Astrocyte (in vitro differentiated cells and primary cell): ENCODE data around the gene ANTXR2. TPM values are rescaled to one million over a fixed set of nuclear protein-coding genes. Genes with fewer than 3 reads are reported as not detected.
A peak's percentile ranks its signal among the peaks of the same experiment; 100 is the strongest.

Experiments
- DNase-seq: peaks from one replicate; pipeline ENCODE4 v3.0.0-alpha.2; 2010; ENCODE audit warnings: low read depth
- FAIRE-seq: peaks from 2 replicates; lab custom pipeline; 2011; peaks lifted over from hg19 to GRCh38; lab: Jason Lieb, UNC
- H2AFZ ChIP-seq: 2 replicates; pipeline ENCODE4 v1.6.0; 2012; ENCODE audit warnings: low read depth, low read length, inconsistent platforms
- H3K27ac ChIP-seq: 2 replicates; pipeline ENCODE4 v1.5.1; 2011; ENCODE audit warnings: low read depth, low read length, inconsistent platforms
- H3K27me3 ChIP-seq: 2 replicates; pipeline ENCODE4 v1.6.0; 2011; ENCODE audit warnings: low read length, inconsistent platforms; ENCODE audit not compliant: insufficient read depth
- H3K36me3 ChIP-seq: 2 replicates; pipeline ENCODE4 v1.5.1; 2011; ENCODE audit warnings: low read length, inconsistent platforms; ENCODE audit not compliant: insufficient read depth
- H3K4me1 ChIP-seq: 2 replicates; pipeline ENCODE4 v1.5.1; 2011; ENCODE audit warnings: low read length, inconsistent platforms; ENCODE audit not compliant: insufficient read depth
- H3K4me2 ChIP-seq: 2 replicates; pipeline ENCODE4 v1.6.0; 2012; ENCODE audit warnings: low read length, inconsistent platforms
- H3K4me3 ChIP-seq: 2 replicates; pipeline ENCODE4 v1.5.1; 2011; ENCODE audit warnings: low read depth, mild to moderate bottlenecking, low read length, inconsistent platforms; ENCODE audit not compliant: insufficient read depth
- H3K79me2 ChIP-seq: 2 replicates; pipeline ENCODE4 v1.6.0; 2012; ENCODE audit warnings: mild to moderate bottlenecking, low read length, inconsistent platforms; ENCODE audit not compliant: insufficient read depth
- H3K9ac ChIP-seq: 2 replicates; pipeline ENCODE4 v1.6.0; 2012; ENCODE audit warnings: mild to moderate bottlenecking, low read length, inconsistent platforms
- H3K9me3 ChIP-seq: 2 replicates; pipeline ENCODE4 v1.5.1; 2012; ENCODE audit warnings: low read depth, mild to moderate bottlenecking, low read length, inconsistent platforms; ENCODE audit not compliant: insufficient read depth
- H4K20me1 ChIP-seq: 2 replicates; pipeline ENCODE4 v1.6.0; 2012; ENCODE audit warnings: low read length, inconsistent platforms; ENCODE audit not compliant: insufficient read depth
- H3K27ac Mint-ChIP-seq: one replicate; pipeline ENCODE4 v1.8.0; 2021; ENCODE audit warnings: mild to moderate bottlenecking, mixed read lengths; ENCODE audit not compliant: unreplicated experiment
- H3K27me3 Mint-ChIP-seq: one replicate; pipeline ENCODE4 v1.8.0; 2021; ENCODE audit warnings: low read depth, mixed read lengths; ENCODE audit not compliant: unreplicated experiment
- H3K36me3 Mint-ChIP-seq: one replicate; pipeline ENCODE4 v1.8.0; 2021; ENCODE audit warnings: low read depth, mixed read lengths; ENCODE audit not compliant: unreplicated experiment
- H3K4me1 Mint-ChIP-seq: one replicate; pipeline ENCODE4 v1.8.0; 2021; ENCODE audit warnings: low read depth, mixed read lengths; ENCODE audit not compliant: unreplicated experiment
- H3K4me3 Mint-ChIP-seq: one replicate; pipeline ENCODE4 v1.8.0; 2021; ENCODE audit warnings: mild to moderate bottlenecking, moderate library complexity, mixed read lengths; ENCODE audit not compliant: unreplicated experiment
- H3K9me3 Mint-ChIP-seq: one replicate; pipeline ENCODE4 v1.8.0; 2021; ENCODE audit warnings: mild to moderate bottlenecking, mixed read lengths; ENCODE audit not compliant: unreplicated experiment
- CTCF ChIP-seq: IDR thresholded peaks from 2 replicates; pipeline ENCODE4 v1.5.1; 2011; ENCODE audit warnings: low read depth, mild to moderate bottlenecking, inconsistent platforms, low read length, moderate library complexity; ENCODE audit not compliant: insufficient read depth
- EZH2 ChIP-seq: IDR thresholded peaks from 2 replicates; pipeline ENCODE4 v1.6.1; 2012; ENCODE audit warnings: mild to moderate bottlenecking, low read length, inconsistent platforms; ENCODE audit not compliant: insufficient read depth
- total RNA-seq: library from RNA; stranded (reverse); gene quantifications from 2 replicates; pipeline ENCODE4 v1.2.1, GENCODE V29; 2021

ANTXR2 gene
- total RNA-seq, 1 donor from 2014 or later: 34.7 TPM

- no peaks in the 10 kb centered on the region for H3K9me3 ChIP-seq
- peaks cover 28% of the 10 kb centered on the region for H3K36me3 ChIP-seq
- peaks cover 3% of the 10 kb centered on the region for H4K20me1 ChIP-seq
- DNase-seq: no peak
- TF ChIP-seq EZH2 (no peak), CTCF (no peak)
- Mint-ChIP-seq H3K27me3 (no peaks in the 10 kb centered on the region), H3K36me3 (no peaks in the 10 kb centered on the region), H3K4me1 (no peaks in the 10 kb centered on the region), H3K27ac (peak overlapping the region; percentile 70), H3K9me3 (no peaks in the 10 kb centered on the region), H3K4me3 (no peak overlapping the region)
- no peak overlapping the region for H3K9ac ChIP-seq
- H3K4me3 ChIP-seq: no peak overlapping the region
- FAIRE-seq: no peak
- H2AFZ ChIP-seq: no peak overlapping the region
- no peaks in the 10 kb centered on the region for H3K27me3 ChIP-seq
- peaks cover 43% of the 10 kb centered on the region for H3K79me2 ChIP-seq
- H3K4me1 ChIP-seq: no peaks in the 10 kb centered on the region
- no peak overlapping the region for H3K4me2 ChIP-seq
- no peak overlapping the region for H3K27ac ChIP-seq
These were observed 14.3 kb downstream of the ANTXR2 start for GRCh38 chr4:80058740-80059139.

GRCh38 chr4:80054375-80054774 lies 18.7 kb downstream of the ANTXR2 start:
- Mint-ChIP-seq H3K27me3 (no peaks in the 10 kb centered on the region), H3K4me1 (no peaks in the 10 kb centered on the region), H3K9me3 (no peaks in the 10 kb centered on the region), H3K27ac (no peak overlapping the region), H3K4me3 (no peak overlapping the region), H3K36me3 (no peaks in the 10 kb centered on the region)
- peaks cover 37% of the 10 kb centered on the region for H3K36me3 ChIP-seq
- no peak overlapping the region for H2AFZ ChIP-seq
- no peak overlapping the region for H3K4me2 ChIP-seq
- no peaks in the 10 kb centered on the region for H3K9me3 ChIP-seq
- H4K20me1 ChIP-seq: peaks cover 7% of the 10 kb centered on the region
- H3K27me3 ChIP-seq: no peaks in the 10 kb centered on the region
- no peak overlapping the region for H3K27ac ChIP-seq
- no peak for TF ChIP-seq CTCF
- no peak for TF ChIP-seq EZH2
- FAIRE-seq (no peak), DNase-seq (no peak)
- no peaks in the 10 kb centered on the region for H3K4me1 ChIP-seq
- no peak overlapping the region for H3K4me3 ChIP-seq
- H3K79me2 ChIP-seq: peaks cover 34% of the 10 kb centered on the region
- H3K9ac ChIP-seq: no peak overlapping the region

DNA sequence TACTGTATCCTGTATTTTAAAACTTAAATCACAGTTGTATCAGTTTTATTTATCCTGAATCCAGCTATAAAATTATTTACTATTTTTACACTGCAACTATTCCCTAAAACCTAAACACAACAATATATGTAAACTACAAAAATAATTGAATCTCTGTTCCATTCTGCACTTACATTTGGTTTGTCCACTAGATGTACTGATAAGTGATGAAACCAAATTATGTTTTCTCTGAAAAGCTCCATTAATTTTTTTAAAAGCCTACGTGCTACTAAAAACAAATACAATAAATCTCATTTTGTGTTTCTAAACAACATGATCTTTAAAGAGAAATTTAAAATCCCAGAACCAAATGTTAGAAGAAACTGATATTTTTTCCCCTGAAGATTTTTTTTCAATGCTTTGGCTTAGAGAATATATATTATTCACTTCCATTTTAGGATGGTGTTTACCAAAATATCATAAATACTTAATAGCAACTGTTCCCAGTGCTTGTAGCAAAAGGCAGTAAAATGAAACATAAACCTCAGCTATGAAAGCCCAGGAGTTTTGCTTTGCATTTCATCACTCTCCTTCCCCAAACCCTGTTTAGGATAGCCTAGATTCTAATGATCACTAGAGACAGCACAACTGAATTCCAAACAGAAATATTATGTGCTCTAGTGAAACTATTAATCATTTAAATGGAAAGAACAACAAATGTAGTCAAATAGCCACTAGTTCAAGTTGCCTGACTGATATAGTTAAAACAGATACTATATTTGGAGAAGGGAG lies 19.7 kb downstream of the ANTXR2 start:
- H3K36me3 Mint-ChIP-seq: no peaks in the 10 kb centered on the region
- no peaks in the 10 kb centered on the region for H3K4me1 ChIP-seq
- no peaks in the 10 kb centered on the region for H3K4me1 Mint-ChIP-seq
- no peak overlapping the region for H3K27ac ChIP-seq
- H3K4me3 Mint-ChIP-seq: no peak overlapping the region
- no peak for DNase-seq
- no peak for FAIRE-seq
- H3K9me3 Mint-ChIP-seq: no peaks in the 10 kb centered on the region
- no peak overlapping the region for H3K4me3 ChIP-seq
- H3K36me3 ChIP-seq: peaks cover 41% of the 10 kb centered on the region
- H3K27ac Mint-ChIP-seq: no peak overlapping the region
- no peak overlapping the region for H3K4me2 ChIP-seq
- no peaks in the 10 kb centered on the region for H3K27me3 Mint-ChIP-seq
- TF ChIP-seq CTCF: no peak
- no peak for TF ChIP-seq EZH2
- peaks cover 27% of the 10 kb centered on the region for H3K79me2 ChIP-seq
- H4K20me1 ChIP-seq: peaks cover 7% of the 10 kb centered on the region
- H2AFZ ChIP-seq: no peak overlapping the region
- H3K9me3 ChIP-seq: no peaks in the 10 kb centered on the region
- H3K27me3 ChIP-seq: no peaks in the 10 kb centered on the region
- H3K9ac ChIP-seq: no peak overlapping the region
